ENCODE data around the gene SYNE2. TPM values are rescaled to one million over a fixed set of nuclear protein-coding genes. Genes with fewer than 3 reads are reported as not detected.

The SYNE2 gene
- total RNA-seq, 1 donor: 10.1 TPM

DNA sequence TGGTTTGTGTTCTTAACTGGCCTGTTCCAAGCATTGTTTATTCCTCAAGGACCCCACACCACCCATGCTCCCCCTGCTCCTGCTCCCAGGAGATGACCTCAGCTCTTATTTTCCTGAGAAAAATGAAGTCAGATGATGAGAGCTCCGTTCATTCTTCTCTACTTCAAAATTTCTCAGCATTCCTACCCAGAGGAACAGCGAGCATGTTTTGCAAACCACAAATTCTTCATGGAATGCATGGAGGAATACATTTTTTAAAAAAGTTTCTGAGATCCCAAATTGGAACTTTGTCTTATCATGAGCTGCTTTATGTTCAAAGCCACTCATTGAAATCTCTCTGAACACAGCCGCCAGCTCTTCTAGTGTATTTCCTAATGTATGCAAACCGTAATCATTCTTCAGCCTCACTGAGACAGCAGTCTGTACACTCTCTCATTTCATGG lies 44.9 kb downstream of the SYNE2 start:
- H3K4me2 ChIP-seq (ENCODE audit: insufficient read depth, low read length): peak overlapping the region; percentile 61
- peak overlapping the region; percentile 13 for H2AFZ ChIP-seq (ENCODE audit: low read length)

DNA sequence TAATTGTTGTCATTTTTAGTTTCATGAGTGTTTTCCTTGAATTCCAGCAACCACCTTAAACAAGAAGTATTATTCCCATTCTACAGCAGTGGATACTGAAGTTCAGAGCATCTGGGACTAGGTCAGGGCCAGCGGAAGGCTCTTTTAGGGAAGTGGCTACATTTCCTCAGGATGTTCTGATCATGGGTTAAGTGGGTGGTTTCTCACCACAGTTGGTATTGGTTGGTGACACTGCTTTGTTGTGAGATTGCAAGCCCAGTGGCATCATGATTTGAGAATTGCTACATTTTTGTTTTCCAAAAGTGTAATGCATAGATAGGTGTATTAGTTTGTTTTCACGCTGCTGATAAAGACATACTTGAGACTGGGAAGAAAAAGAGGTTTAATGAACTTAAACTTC lies 47.1 kb downstream of the SYNE2 start:
- H3K27me3 ChIP-seq (ENCODE audit: insufficient read depth, low read length): no peaks in the 10 kb centered on the region
- no peaks in the 10 kb centered on the region for H4K20me1 ChIP-seq (ENCODE audit: insufficient read depth, low read length)
- TF ChIP-seq, protein P1, sequence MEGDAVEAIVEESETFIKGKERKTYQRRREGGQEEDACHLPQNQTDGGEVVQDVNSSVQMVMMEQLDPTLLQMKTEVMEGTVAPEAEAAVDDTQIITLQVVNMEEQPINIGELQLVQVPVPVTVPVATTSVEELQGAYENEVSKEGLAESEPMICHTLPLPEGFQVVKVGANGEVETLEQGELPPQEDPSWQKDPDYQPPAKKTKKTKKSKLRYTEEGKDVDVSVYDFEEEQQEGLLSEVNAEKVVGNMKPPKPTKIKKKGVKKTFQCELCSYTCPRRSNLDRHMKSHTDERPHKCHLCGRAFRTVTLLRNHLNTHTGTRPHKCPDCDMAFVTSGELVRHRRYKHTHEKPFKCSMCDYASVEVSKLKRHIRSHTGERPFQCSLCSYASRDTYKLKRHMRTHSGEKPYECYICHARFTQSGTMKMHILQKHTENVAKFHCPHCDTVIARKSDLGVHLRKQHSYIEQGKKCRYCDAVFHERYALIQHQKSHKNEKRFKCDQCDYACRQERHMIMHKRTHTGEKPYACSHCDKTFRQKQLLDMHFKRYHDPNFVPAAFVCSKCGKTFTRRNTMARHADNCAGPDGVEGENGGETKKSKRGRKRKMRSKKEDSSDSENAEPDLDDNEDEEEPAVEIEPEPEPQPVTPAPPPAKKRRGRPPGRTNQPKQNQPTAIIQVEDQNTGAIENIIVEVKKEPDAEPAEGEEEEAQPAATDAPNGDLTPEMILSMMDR (IDR thresholded peaks at IDR 0.05; ENCODE audit: extremely low read depth, low read depth, low read length): no peak
- no peak overlapping the region for H3K4me3 ChIP-seq (ENCODE audit: insufficient read depth, low read length)
- peaks cover 28% of the 10 kb centered on the region for H3K4me1 ChIP-seq (ENCODE audit: insufficient read depth, low read length)
- H3K27ac ChIP-seq (ENCODE audit: low read depth, low read length): no peak overlapping the region
- H3K9me3 ChIP-seq (ENCODE audit: low read depth, low read length): no peaks in the 10 kb centered on the region
- H3K36me3 ChIP-seq (ENCODE audit: insufficient read depth, low read length): no peaks in the 10 kb centered on the region
- H2AFZ ChIP-seq (ENCODE audit: low read length): no peak overlapping the region
- no peak overlapping the region for H3K4me2 ChIP-seq (ENCODE audit: insufficient read depth, low read length)
- DNase-seq (ENCODE audit: insufficient read length, low spot score, missing footprints): no peak
- H3K79me2 ChIP-seq (ENCODE audit: insufficient read depth, low read length): no peaks in the 10 kb centered on the region

More for the DNA sequence above, 44.9 kb downstream of the SYNE2 start:
- no peaks in the 10 kb centered on the region for H4K20me1 ChIP-seq (ENCODE audit: insufficient read depth, low read length)
- H3K27me3 ChIP-seq (ENCODE audit: insufficient read depth, low read length): no peaks in the 10 kb centered on the region
- H3K79me2 ChIP-seq (ENCODE audit: insufficient read depth, low read length): no peaks in the 10 kb centered on the region
- H3K27ac ChIP-seq (ENCODE audit: low read depth, low read length): peak overlapping the region; percentile 75
- peaks cover 44% of the 10 kb centered on the region for H3K4me1 ChIP-seq (ENCODE audit: insufficient read depth, low read length)
- H3K4me3 ChIP-seq (ENCODE audit: insufficient read depth, low read length): no peak overlapping the region
- H3K36me3 ChIP-seq (ENCODE audit: insufficient read depth, low read length): no peaks in the 10 kb centered on the region
- TF ChIP-seq, protein P1 (IDR thresholded peaks at IDR 0.05; ENCODE audit: extremely low read depth, low read depth, low read length): no peak
- peak; percentile 44 for DNase-seq (ENCODE audit: insufficient read length, low spot score, missing footprints)
- no peaks in the 10 kb centered on the region for H3K9me3 ChIP-seq (ENCODE audit: low read depth, low read length)

DNA sequence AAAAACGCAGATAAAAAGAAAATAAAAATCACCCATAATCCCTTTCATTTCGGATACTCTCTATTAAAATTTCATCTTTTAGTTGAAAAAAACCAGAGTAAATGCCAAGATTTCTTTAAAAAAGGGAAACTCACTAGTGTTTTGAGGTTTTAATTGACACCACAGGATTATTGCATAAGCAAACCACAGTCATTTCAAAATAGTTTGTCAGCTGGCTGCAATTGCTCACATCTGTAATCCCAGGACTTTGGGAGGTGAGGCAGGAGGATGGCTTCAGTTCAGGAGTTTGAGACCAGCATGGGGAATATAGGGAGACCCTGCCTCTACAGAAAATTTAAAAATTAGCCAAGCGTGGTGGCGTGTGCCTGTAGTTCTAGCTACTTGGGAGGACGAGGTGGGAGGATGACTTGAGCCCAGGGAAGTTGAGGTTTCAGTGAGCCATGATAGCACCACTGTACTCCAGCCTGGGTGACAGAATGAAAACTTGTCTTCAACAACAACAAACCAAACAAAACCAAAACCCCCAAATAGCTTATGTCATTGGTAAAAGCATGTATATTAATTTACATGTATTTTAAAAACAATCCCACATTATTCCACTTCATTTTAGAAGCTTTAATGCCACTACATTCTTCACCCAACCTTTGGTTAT lies 48.8 kb downstream of the SYNE2 start:
- TF ChIP-seq, protein P1 (IDR thresholded peaks at IDR 0.05; ENCODE audit: extremely low read depth, low read depth, low read length): no peak
- H2AFZ ChIP-seq (ENCODE audit: low read length): no peak overlapping the region
- no peak overlapping the region for H3K27ac ChIP-seq (ENCODE audit: low read depth, low read length)
- H3K79me2 ChIP-seq (ENCODE audit: insufficient read depth, low read length): no peaks in the 10 kb centered on the region
- no peak for DNase-seq (ENCODE audit: insufficient read length, low spot score, missing footprints)
- no peaks in the 10 kb centered on the region for H4K20me1 ChIP-seq (ENCODE audit: insufficient read depth, low read length)
- H3K4me2 ChIP-seq (ENCODE audit: insufficient read depth, low read length): no peak overlapping the region
- H3K36me3 ChIP-seq (ENCODE audit: insufficient read depth, low read length): no peaks in the 10 kb centered on the region
- no peaks in the 10 kb centered on the region for H3K27me3 ChIP-seq (ENCODE audit: insufficient read depth, low read length)
- peaks cover 20% of the 10 kb centered on the region for H3K4me1 ChIP-seq (ENCODE audit: insufficient read depth, low read length)
- H3K9me3 ChIP-seq (ENCODE audit: low read depth, low read length): no peaks in the 10 kb centered on the region
- no peak overlapping the region for H3K4me3 ChIP-seq (ENCODE audit: insufficient read depth, low read length)

DNA sequence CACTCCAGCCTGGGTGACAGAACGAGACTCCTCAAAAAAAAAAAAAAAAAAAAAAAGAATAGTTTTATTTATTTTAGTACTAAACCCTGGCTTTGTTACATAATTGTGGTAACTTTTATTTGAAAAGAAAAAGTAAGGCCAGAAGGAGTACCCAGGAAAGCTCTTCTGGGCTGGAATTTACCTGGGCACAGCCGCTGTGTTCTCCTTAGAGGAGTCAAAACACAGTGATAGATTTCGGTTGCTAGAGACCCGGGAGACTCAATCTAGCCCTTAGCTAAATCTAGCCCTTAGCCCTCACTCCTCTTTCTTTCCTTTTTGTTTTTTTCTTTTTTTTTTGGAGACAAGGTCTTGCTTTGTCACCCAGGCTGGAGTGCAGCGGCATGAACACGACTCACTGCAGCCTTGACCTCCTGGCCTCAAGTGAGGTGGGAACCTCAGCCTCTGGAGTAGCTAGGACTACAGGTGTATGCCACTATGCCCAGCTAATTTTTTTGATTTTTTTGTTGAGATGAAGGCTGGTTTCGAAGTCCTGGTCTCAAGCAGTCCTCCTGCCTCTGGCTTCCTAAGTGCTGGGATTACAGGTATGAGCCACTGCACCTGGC lies 49.7 kb downstream of the SYNE2 start:
- H2AFZ ChIP-seq (ENCODE audit: low read length): no peak overlapping the region
- no peaks in the 10 kb centered on the region for H4K20me1 ChIP-seq (ENCODE audit: insufficient read depth, low read length)
- no peak overlapping the region for H3K27ac ChIP-seq (ENCODE audit: low read depth, low read length)
- no peaks in the 10 kb centered on the region for H3K27me3 ChIP-seq (ENCODE audit: insufficient read depth, low read length)
- H3K4me1 ChIP-seq (ENCODE audit: insufficient read depth, low read length): peaks cover 13% of the 10 kb centered on the region
- no peak overlapping the region for H3K4me2 ChIP-seq (ENCODE audit: insufficient read depth, low read length)
- H3K36me3 ChIP-seq (ENCODE audit: insufficient read depth, low read length): no peaks in the 10 kb centered on the region
- no peak for DNase-seq (ENCODE audit: insufficient read length, low spot score, missing footprints)
- H3K79me2 ChIP-seq (ENCODE audit: insufficient read depth, low read length): no peaks in the 10 kb centered on the region
- TF ChIP-seq, protein P1 (IDR thresholded peaks at IDR 0.05; ENCODE audit: extremely low read depth, low read depth, low read length): no peak
- H3K4me3 ChIP-seq (ENCODE audit: insufficient read depth, low read length): no peak overlapping the region
- no peaks in the 10 kb centered on the region for H3K9me3 ChIP-seq (ENCODE audit: low read depth, low read length)
